Measurements from ENCODE around the gene MYB. TPM values are rescaled to one million over a fixed set of nuclear protein-coding genes. Genes with fewer than 3 reads are reported as not detected.

Gene MYB
- total and polyA plus RNA-seq, 2 donors from 2014 or later = 1.3 TPM; not detected in 1

- H3K27me3 ChIP-seq (ENCODE audit: control insufficient read depth, insufficient read depth, low read length) = no peaks in the 10 kb centered on the region
- DNase-seq = no peak
- no peaks in the 10 kb centered on the region for H3K4me1 ChIP-seq (ENCODE audit: control insufficient read depth in 2 of 3, insufficient read depth in 2 of 3, low read depth in 1 of 3, low read length in 3 of 3)
- no peak overlapping the region for H3K9ac ChIP-seq (ENCODE audit: low read length in 3 of 3)
- no peak for FAIRE-seq
- no peak overlapping the region for H3K27ac ChIP-seq (ENCODE audit: low read depth in 2 of 2, low read length in 2 of 2)
- H3K4me3 ChIP-seq (ENCODE audit: low read length in 3 of 3) = no peak overlapping the region
- TF ChIP-seq CTCF (IDR thresholded peaks at IDR 0.05; ENCODE audit: borderline replicate concordance, extremely low read depth, insufficient read depth) = no peak
- no peaks in the 10 kb centered on the region for H3K9me3 ChIP-seq (ENCODE audit: control insufficient read depth in 2 of 3, insufficient read depth in 1 of 3, low read length in 3 of 3)
- intact Hi-C loops (cut with DNase I) = no loop called here
- H3K36me3 ChIP-seq (ENCODE audit: control insufficient read depth in 2 of 3, insufficient read depth in 3 of 3, low read length in 3 of 3) = no peaks in the 10 kb centered on the region
These were observed 53.3 kb downstream of the MYB start for GRCh38 chr6:135234492-135234780.

GRCh38 chr6:135235716-135236115, 54.6 kb downstream of the MYB start:
- Histone ChIP-seq H3K9me3 (ENCODE audit: control insufficient read depth in 2 of 3, insufficient read depth in 1 of 3, low read length in 3 of 3) (no peaks in the 10 kb centered on the region), H3K9ac (ENCODE audit: low read length in 3 of 3) (no peak overlapping the region), H3K36me3 (ENCODE audit: control insufficient read depth in 2 of 3, insufficient read depth in 3 of 3, low read length in 3 of 3) (no peaks in the 10 kb centered on the region), H3K4me3 (ENCODE audit: low read length in 3 of 3) (no peak overlapping the region), H3K4me1 (ENCODE audit: control insufficient read depth in 2 of 3, insufficient read depth in 2 of 3, low read depth in 1 of 3, low read length in 3 of 3) (no peaks in the 10 kb centered on the region), H3K27ac (ENCODE audit: low read depth in 2 of 2, low read length in 2 of 2) (no peak overlapping the region), H3K27me3 (ENCODE audit: control insufficient read depth, insufficient read depth, low read length) (no peaks in the 10 kb centered on the region)
- intact Hi-C loops (cut with DNase I) = no loop called here
- no peak for TF ChIP-seq CTCF (IDR thresholded peaks at IDR 0.05; ENCODE audit: borderline replicate concordance, extremely low read depth, insufficient read depth)
- no peak for DNase-seq
- no peak for FAIRE-seq

- Histone ChIP-seq H3K9me3 (ENCODE audit: control insufficient read depth in 2 of 3, insufficient read depth in 1 of 3, low read length in 3 of 3) (no peaks in the 10 kb centered on the region), H3K9ac (ENCODE audit: low read length in 3 of 3) (no peak overlapping the region), H3K27me3 (ENCODE audit: control insufficient read depth, insufficient read depth, low read length) (no peaks in the 10 kb centered on the region), H3K36me3 (ENCODE audit: control insufficient read depth in 2 of 3, insufficient read depth in 3 of 3, low read length in 3 of 3) (no peaks in the 10 kb centered on the region), H3K4me3 (ENCODE audit: low read length in 3 of 3) (no peak overlapping the region), H3K27ac (ENCODE audit: low read depth in 2 of 2, low read length in 2 of 2) (no peak overlapping the region), H3K4me1 (ENCODE audit: control insufficient read depth in 2 of 3, insufficient read depth in 2 of 3, low read depth in 1 of 3, low read length in 3 of 3) (no peaks in the 10 kb centered on the region)
- TF ChIP-seq CTCF (IDR thresholded peaks at IDR 0.05; ENCODE audit: borderline replicate concordance, extremely low read depth, insufficient read depth) = no peak
- DNase-seq = no peak
- intact Hi-C loops (cut with DNase I) = no loop called here
- FAIRE-seq = no peak
These were observed 55.2 kb downstream of the MYB start for GRCh38 chr6:135236319-135236718.

GRCh38 chr6:135236732-135237131, 55.6 kb downstream of the MYB start:
- intact Hi-C loops (cut with DNase I) = no loop called here
- H3K4me1 ChIP-seq (ENCODE audit: control insufficient read depth in 2 of 3, insufficient read depth in 2 of 3, low read depth in 1 of 3, low read length in 3 of 3) = no peaks in the 10 kb centered on the region
- H3K9me3 ChIP-seq (ENCODE audit: control insufficient read depth in 2 of 3, insufficient read depth in 1 of 3, low read length in 3 of 3) = no peaks in the 10 kb centered on the region
- no peaks in the 10 kb centered on the region for H3K36me3 ChIP-seq (ENCODE audit: control insufficient read depth in 2 of 3, insufficient read depth in 3 of 3, low read length in 3 of 3)
- no peaks in the 10 kb centered on the region for H3K27me3 ChIP-seq (ENCODE audit: control insufficient read depth, insufficient read depth, low read length)
- no peak overlapping the region for H3K9ac ChIP-seq (ENCODE audit: low read length in 3 of 3)
- H3K4me3 ChIP-seq (ENCODE audit: low read length in 3 of 3) = no peak overlapping the region
- no peak for TF ChIP-seq CTCF (IDR thresholded peaks at IDR 0.05; ENCODE audit: borderline replicate concordance, extremely low read depth, insufficient read depth)
- FAIRE-seq = no peak
- DNase-seq = no peak
- H3K27ac ChIP-seq (ENCODE audit: low read depth in 2 of 2, low read length in 2 of 2) = no peak overlapping the region
